K562 (cell line): ENCODE data around the gene PLAAT4. TPM values are rescaled to one million over a fixed set of nuclear protein-coding genes. Genes with fewer than 3 reads are reported as not detected.

Experiments
- ATF3 ChIP-seq, 2 experiments: fragments of 450-650 bp in 1 of 2; sonication (generic) in 1 of 2; formaldehyde crosslinking in 1 of 2; IDR thresholded peaks in 1 of 2; conservative IDR thresholded peaks in 1 of 2; 2 replicates each; pipeline versions ENCODE4 v1.6.1 to v1.8.1; 2016 to 2023; ENCODE audit warnings: mild to moderate bottlenecking in 2 of 2, moderate library complexity in 2 of 2, inconsistent platforms in 1 of 2, missing genetic modification reagents in 1 of 2
- CREB1 ChIP-seq, 2 experiments: sonication (generic) in 1 of 2; formaldehyde crosslinking in 1 of 2; IDR thresholded peaks; 2 replicates each; pipeline versions ENCODE4 v1.6.1 to v1.8.0; 2012 to 2022; ENCODE audit warnings: inconsistent platforms in 1 of 2, mild to moderate bottlenecking in 1 of 2, missing genetic modification reagents in 1 of 2, moderate library complexity in 1 of 2
- CREBBP ChIP-seq: IDR thresholded peaks from one replicate; pipeline ENCODE4 v1.6.1; 2012; ENCODE audit warnings: low read depth, mild to moderate bottlenecking, control low read depth, inconsistent platforms, low read length
- E2F1 ChIP-seq: sonication (generic); formaldehyde crosslinking; IDR thresholded peaks from 2 replicates; pipeline ENCODE4 v1.8.1; 2023; ENCODE audit warnings: mild to moderate bottlenecking, missing genetic modification reagents, moderate library complexity
- KLF13 ChIP-seq: fragments of 450-650 bp; IDR thresholded peaks from 2 replicates; pipeline ENCODE4 v1.6.1; 2016; ENCODE audit warnings: missing genetic modification characterization, low read depth, mild to moderate bottlenecking, missing compliant biosample characterization, moderate library complexity, borderline replicate concordance
- MBD1 ChIP-seq: fragments of 250-450 bp; sonication (Bioruptor Pico); IDR thresholded peaks from 2 replicates; pipeline ENCODE4 v1.8.0; 2022; ENCODE audit warnings: inconsistent platforms
- MEIS2 ChIP-seq: fragments of 450-650 bp; IDR thresholded peaks from 2 replicates; pipeline ENCODE4 v1.6.1; 2014; ENCODE audit warnings: mild to moderate bottlenecking; ENCODE audit not compliant: partially characterized antibody
- MTA2 ChIP-seq: fragments of 450-650 bp; IDR thresholded peaks from 2 replicates; pipeline ENCODE4 v1.6.1; 2016; ENCODE audit warnings: low read depth
- MTF1 ChIP-seq: fragments of 250-450 bp; sonication (Bioruptor Pico); IDR thresholded peaks from 2 replicates; pipeline ENCODE4 v1.9.0; 2021; ENCODE audit warnings: moderate library complexity, mild to moderate bottlenecking, inconsistent platforms, borderline replicate concordance
- MYBL2 ChIP-seq, 2 experiments: fragments of 450-650 bp in 1 of 2; sonication (generic) in 1 of 2; formaldehyde crosslinking in 1 of 2; IDR thresholded peaks; 2 replicates each; pipeline versions ENCODE4 v1.6.1 to v1.8.1; 2017 to 2022; ENCODE audit warnings: borderline replicate concordance in 1 of 2, inconsistent platforms in 1 of 2, low read depth in 1 of 2, mild to moderate bottlenecking in 1 of 2, missing genetic modification reagents in 1 of 2, moderate library complexity in 1 of 2
- TBP ChIP-seq: optimal IDR thresholded peaks from 2 replicates; pipeline ENCODE3; 2011; ENCODE audit warnings: low read depth, low read length, improper control_type of control experiment
- TSHZ1 ChIP-seq: fragments of 250-450 bp; sonication (Bioruptor Pico); IDR thresholded peaks from 2 replicates; pipeline ENCODE4 v1.4.0; 2020; ENCODE audit warnings: mild to moderate bottlenecking, moderate library complexity
- USF2 ChIP-seq: sonication (generic); formaldehyde crosslinking; IDR thresholded peaks from 2 replicates; pipeline ENCODE4 v1.5.0; 2020; ENCODE audit warnings: missing genetic modification reagents
- ZNF444 ChIP-seq: fragments of 250-450 bp; sonication (Bioruptor Pico); IDR thresholded peaks from 2 replicates; pipeline ENCODE4 v1.4.0; 2020; ENCODE audit warnings: mild to moderate bottlenecking, moderate library complexity
- polyA plus RNA-seq, 8 experiments: library from polyadenylated mRNA; depleted of rRNA in 4 of 8; stranded (reverse) in 5 of 8; unstranded in 3 of 8; fragments of >200 nt; fragmentation: Nextera tagmentation in 2 of 8; fragmentation: Illumina TruSeq in 1 of 8; extraction: Ambion mirVana in 2 of 8; extraction: Trizol in 1 of 8; gene quantifications; 2 replicates each; pipeline versions ENCODE4 v1.2.1 to v1.2.3, GENCODE V29; 2011 to 2014; ENCODE audit warnings: inconsistent platforms in 1 of 8, missing spikeins in 1 of 8
- total RNA-seq, 7 experiments: library from RNA; depleted of rRNA in 6 of 7; stranded (reverse); fragments of >200 nt in 6 of 7; fragmentation: Illumina TruSeq in 2 of 7; extraction: Trizol in 2 of 7; gene quantifications; 2 replicates each; pipeline versions ENCODE4 v1.2.1 to v1.2.3, GENCODE V29; 2011 to 2021; ENCODE audit warnings: low replicate concordance in 1 of 7

Gene PLAAT4
- total and polyA plus RNA-seq, 9 of the 15 experiments (the other 6 are each of a cell fraction or from before 2014, with no cell fraction given) = 0.54 to 3.0 (median 1.3) TPM; not detected in 1

- TF ChIP-seq MBD1 (no peak), ZNF444 (CRISPR knock-in tag) (no peak), USF2 (CRISPR knock-in tag) (peak; percentile 87), MEIS2 (no peak), KLF13 (tag) (no peak), MYBL2 (IDR thresholded peaks at IDR 0.05; ENCODE audit: low read depth) (no peak), MYBL2 (CRISPR knock-in tag; IDR thresholded peaks at IDR 0.05; ENCODE audit: borderline replicate concordance) (no peak), CREB1 (IDR thresholded peaks at IDR 0.05) (no peak), CREB1 (CRISPR knock-in tag; IDR thresholded peaks at IDR 0.05) (no peak), MTA2 (peak; percentile 38; the same call in 1 of the 2 replicates), MTF1 (CRISPR knock-in tag) (no peak), ATF3 (IDR thresholded peaks at IDR 0.05) (no peak), ATF3 (CRISPR knock-in tag; conservative IDR thresholded peaks at IDR 0.05) (no peak), TSHZ1 (CRISPR knock-in tag) (no peak), TBP (no peak), E2F1 (CRISPR knock-in tag) (no peak), CREBBP (no peak)
Observed at GRCh38 chr11:63573881-63574855, 37.6 kb downstream of the PLAAT4 start (continued).
